ENCODE results near the gene MCTP2. TPM values are rescaled to one million over a fixed set of nuclear protein-coding genes. Genes with fewer than 3 reads are reported as not detected.
A peak's percentile ranks its signal among the peaks of the same experiment; 100 is the strongest.

The MCTP2 gene, protein sequence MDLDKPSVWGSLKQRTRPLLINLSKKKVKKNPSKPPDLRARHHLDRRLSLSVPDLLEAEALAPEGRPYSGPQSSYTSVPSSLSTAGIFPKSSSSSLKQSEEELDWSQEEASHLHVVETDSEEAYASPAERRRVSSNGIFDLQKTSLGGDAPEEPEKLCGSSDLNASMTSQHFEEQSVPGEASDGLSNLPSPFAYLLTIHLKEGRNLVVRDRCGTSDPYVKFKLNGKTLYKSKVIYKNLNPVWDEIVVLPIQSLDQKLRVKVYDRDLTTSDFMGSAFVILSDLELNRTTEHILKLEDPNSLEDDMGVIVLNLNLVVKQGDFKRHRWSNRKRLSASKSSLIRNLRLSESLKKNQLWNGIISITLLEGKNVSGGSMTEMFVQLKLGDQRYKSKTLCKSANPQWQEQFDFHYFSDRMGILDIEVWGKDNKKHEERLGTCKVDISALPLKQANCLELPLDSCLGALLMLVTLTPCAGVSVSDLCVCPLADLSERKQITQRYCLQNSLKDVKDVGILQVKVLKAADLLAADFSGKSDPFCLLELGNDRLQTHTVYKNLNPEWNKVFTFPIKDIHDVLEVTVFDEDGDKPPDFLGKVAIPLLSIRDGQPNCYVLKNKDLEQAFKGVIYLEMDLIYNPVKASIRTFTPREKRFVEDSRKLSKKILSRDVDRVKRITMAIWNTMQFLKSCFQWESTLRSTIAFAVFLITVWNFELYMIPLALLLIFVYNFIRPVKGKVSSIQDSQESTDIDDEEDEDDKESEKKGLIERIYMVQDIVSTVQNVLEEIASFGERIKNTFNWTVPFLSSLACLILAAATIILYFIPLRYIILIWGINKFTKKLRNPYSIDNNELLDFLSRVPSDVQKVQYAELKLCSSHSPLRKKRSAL
- 10 to 100 TPM; 19.6 to 32.9 TPM for total RNA-seq

DNA sequence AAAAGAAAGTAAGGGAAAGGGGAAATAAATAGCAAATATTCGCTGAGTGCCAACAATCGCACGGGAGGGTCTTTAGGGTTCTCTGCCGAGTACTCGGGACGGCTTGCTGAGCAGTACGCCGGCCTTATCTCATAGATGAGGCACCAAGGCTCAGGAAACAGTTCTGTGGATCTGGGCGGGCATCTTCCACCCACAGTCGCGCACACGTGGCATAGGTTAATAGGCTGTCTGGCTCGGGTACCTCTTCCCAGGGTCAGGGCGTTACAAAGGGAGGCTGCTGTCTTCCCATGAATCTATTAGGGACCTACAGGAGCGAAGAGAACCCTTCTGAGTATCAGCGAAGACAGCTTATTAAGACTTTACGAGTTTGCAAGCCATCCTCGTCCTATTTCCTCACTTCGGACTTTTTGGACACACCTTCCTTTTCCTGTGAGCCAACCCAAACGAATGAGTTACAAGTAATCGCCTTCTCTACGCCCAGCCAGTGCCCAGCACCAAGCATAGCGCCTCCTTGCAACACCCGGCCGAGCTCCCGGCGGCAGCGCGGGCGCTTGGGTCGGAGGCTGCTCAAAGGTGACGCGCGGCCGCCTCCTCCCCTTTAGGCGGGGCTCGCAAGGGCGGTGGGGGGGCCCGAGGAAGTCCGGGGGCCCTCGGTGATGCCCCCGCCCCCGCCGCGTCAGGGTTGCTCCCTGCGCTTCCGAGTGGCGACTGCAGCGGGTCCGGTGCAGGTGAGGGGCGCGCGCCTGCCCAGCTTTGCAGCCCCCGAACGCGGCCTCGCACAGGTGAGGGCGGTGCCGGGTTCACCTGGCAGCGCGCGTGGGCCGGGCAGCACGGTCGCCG is at the start of gene MCTP2:
TSS of gene MCTP2 (plus strand) at position 679 of the 840 bp plus-strand sequence. CDS start 66,705 bp downstream, outside the sequence.
- no peaks in the 10 kb centered on the region for H3K27me3 Mint-ChIP-seq

DNA sequence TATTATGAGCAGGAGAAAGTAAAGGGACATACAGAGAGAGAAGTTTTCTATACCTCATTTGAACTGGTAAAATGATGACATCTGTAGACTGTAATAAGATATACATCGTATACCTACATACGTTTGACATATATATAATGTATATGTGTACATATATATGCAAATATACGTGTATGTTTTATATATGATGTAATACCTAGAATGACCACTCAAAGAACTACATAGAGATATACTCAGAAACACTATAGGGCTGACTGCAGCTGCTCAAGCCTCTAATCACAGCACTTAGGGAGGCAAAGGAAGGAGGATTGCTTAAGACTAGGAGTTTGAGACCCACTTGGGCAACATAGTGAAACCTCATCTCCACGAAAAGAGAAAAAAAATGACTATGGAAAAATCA is 48.5 kb upstream of the MCTP2 start:
- Mint-ChIP-seq H3K27me3 (peaks cover 5% of the 10 kb centered on the region), H3K36me3 (ENCODE audit: low read depth) (no peaks in the 10 kb centered on the region), H3K4me3 (no peak overlapping the region), H3K27ac (no peak overlapping the region), H3K4me1 (no peaks in the 10 kb centered on the region), H3K9me3 (peaks cover under 1% of the 10 kb centered on the region)
- ATAC-seq (replicated peaks) = no peak

More for the DNA sequence above, at the start of gene MCTP2:
- peaks cover 6% of the 10 kb centered on the region for H3K36me3 Mint-ChIP-seq (ENCODE audit: low read depth)
- no peaks in the 10 kb centered on the region for H3K9me3 Mint-ChIP-seq
- H3K4me3 Mint-ChIP-seq = peak within 1 kb of the TSS; percentile 91
- ATAC-seq (replicated peaks) = peak; percentile 81
- H3K27ac Mint-ChIP-seq = peak within 1 kb of the TSS; percentile 94
- peaks cover 24% of the 10 kb centered on the region for H3K4me1 Mint-ChIP-seq

DNA sequence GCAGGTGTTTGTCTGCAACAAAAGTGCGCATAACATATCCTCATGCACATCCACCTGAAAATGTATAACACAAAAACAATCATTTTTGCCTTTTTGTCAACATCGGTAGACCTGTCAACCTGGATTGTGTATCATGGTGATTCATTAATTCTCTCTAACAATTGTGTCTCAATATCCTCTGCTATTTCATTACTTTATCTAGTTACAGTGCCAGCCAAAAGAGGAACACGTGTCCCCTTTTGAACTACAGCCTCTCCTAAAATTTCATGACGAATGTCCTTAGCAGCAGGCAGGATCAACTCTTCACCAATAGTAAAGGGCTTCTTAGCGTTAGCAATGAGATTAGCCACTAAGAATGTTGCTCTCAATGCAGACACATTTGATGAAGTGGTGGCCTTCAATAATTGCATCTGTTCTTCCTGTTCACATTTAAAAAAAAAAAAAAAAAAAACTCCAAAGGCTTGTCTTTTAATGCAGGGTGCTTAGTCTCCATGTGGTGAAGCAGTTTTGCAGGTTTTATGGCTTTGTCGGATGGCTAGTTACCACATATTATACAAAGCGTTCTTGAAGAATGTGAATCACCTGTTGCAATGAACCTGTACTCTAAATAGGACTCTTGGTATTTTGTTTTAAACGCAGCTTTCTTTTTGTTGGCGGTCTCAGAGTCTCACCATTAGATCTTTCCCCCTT is 45.7 kb upstream of the MCTP2 start:
- Mint-ChIP-seq H3K27ac (no peak overlapping the region), H3K36me3 (ENCODE audit: low read depth) (no peaks in the 10 kb centered on the region), H3K4me1 (no peaks in the 10 kb centered on the region), H3K27me3 (peaks cover 3% of the 10 kb centered on the region), H3K9me3 (no peaks in the 10 kb centered on the region), H3K4me3 (no peak overlapping the region)
- ATAC-seq (replicated peaks) = no peak

DNA sequence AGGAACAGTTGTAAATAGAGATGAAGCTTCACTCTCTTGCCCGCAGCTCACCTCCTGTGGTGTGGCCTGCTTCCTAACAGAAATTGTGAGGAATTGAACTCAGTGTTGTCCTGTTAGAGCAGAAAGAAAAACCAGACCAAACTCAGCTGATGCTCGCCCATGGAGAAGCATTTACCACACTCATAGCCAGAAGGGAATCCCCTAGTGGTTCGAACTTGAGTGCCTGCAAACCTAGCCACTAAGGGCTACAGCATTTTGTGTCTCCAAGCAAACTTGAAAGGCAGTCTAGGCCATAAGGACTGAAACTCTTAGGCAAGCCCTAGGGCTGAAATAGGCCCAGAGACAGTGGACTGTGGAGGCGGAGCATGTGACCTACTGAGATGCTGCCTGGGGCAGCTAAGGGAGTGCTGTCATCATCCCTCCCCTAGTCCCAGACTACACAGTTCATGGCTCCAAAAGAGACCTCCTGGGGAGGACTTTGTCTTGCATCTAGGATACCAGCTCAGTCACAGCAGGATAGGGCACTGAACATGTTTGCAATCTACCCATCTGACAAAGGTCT is 44.5 kb upstream of the MCTP2 start:
- Mint-ChIP-seq H3K27me3 (peaks cover 3% of the 10 kb centered on the region), H3K9me3 (no peaks in the 10 kb centered on the region), H3K36me3 (ENCODE audit: low read depth) (no peaks in the 10 kb centered on the region), H3K4me3 (no peak overlapping the region), H3K27ac (no peak overlapping the region), H3K4me1 (no peaks in the 10 kb centered on the region)
- no peak for ATAC-seq (replicated peaks)

DNA sequence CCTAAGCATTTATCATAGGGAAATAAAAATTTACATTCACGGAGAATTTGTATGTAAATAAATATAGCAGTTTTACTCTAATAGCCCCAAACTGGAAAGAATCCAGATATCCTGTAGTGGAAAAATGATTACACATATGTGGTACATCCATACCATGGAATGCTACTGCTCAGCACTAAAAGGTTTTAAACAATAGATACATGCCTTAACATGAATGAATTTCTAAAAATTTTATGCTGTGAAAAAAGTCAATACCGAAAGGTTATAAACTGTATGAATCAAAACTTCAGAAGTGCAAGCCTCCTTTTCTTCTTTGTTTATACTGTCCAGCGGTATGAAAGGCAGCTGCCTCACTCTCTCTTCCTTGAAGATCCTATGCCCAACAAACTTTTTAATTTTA is 37.5 kb upstream of the MCTP2 start:
- Mint-ChIP-seq H3K36me3 (ENCODE audit: low read depth) (no peaks in the 10 kb centered on the region), H3K4me1 (no peaks in the 10 kb centered on the region), H3K27ac (no peak overlapping the region)

DNA sequence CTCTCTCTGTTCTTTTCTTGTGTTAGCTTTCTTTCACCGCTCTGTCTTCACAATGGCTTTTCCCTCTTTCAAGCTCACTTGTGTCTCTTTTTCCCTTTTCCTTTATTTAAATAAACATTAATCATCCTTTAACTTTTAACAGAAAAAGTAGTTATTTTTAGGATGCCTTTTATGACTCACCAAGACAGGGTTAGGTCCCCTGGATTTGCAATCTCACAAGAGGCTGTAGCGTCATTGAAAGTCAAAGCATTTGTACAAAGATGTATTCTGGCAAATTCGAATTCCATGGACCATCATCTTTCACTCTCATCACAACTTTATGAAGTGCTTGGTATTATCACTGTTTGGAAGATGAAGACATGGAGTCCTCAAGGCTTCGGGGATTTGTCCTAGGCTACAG is 34.8 kb upstream of the MCTP2 start:
- Mint-ChIP-seq H3K27me3 (no peaks in the 10 kb centered on the region), H3K9me3 (no peaks in the 10 kb centered on the region), H3K4me1 (no peaks in the 10 kb centered on the region), H3K36me3 (ENCODE audit: low read depth) (no peaks in the 10 kb centered on the region), H3K27ac (no peak overlapping the region), H3K4me3 (no peak overlapping the region)
- no peak for ATAC-seq (replicated peaks)

More for the DNA sequence above, 37.5 kb upstream of the MCTP2 start:
- no peaks in the 10 kb centered on the region for H3K27me3 Mint-ChIP-seq
- ATAC-seq (replicated peaks) = no peak
- H3K4me3 Mint-ChIP-seq = no peak overlapping the region
- H3K9me3 Mint-ChIP-seq = no peaks in the 10 kb centered on the region

DNA sequence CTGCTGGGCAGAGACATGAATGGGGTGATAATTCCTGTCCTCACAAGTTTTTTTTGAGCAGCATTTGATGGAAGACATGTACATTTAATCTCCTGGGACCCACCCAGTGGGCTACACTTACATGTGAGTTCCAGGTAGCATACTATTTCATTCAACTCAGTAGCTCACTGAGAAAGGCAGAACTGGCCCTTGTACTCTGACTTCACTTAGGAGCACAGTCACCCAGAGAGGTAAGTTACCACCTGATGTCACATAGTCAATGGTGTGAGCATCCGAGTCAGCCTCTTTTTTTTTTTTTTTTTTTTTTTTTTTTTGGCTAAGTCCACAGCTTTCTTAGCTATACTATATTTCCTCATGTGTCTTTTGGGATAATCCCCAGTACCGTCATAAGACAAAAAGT is 32.7 kb upstream of the MCTP2 start:
- Mint-ChIP-seq H3K36me3 (ENCODE audit: low read depth) (no peaks in the 10 kb centered on the region), H3K27me3 (peaks cover 5% of the 10 kb centered on the region), H3K27ac (no peak overlapping the region), H3K4me1 (no peaks in the 10 kb centered on the region), H3K9me3 (no peaks in the 10 kb centered on the region), H3K4me3 (no peak overlapping the region)
- no peak for ATAC-seq (replicated peaks)

DNA sequence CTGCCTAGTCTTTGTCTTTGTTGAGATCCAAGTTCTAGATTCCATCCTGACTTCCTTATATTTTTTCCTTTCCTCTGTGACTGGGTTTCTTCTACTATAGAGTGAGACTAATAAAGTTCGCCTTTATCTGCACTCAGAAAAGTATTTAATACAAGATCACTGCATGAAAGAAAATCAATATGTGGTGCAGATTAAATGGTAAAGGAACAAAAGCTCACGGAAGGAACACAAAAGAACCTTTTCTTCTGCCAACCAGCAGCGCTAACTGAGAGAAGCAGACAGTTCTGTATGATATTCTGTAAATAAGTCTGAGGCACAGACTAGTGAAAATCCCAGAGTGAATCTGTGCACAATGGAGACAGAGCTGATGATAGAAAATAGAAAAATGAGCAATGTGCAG is 31.6 kb upstream of the MCTP2 start:
- ATAC-seq (replicated peaks) = no peak
- no peak overlapping the region for H3K4me3 Mint-ChIP-seq
- no peak overlapping the region for H3K27ac Mint-ChIP-seq
- H3K4me1 Mint-ChIP-seq = no peaks in the 10 kb centered on the region
- H3K9me3 Mint-ChIP-seq = no peaks in the 10 kb centered on the region
- no peaks in the 10 kb centered on the region for H3K36me3 Mint-ChIP-seq (ENCODE audit: low read depth)
- peaks cover 5% of the 10 kb centered on the region for H3K27me3 Mint-ChIP-seq

DNA sequence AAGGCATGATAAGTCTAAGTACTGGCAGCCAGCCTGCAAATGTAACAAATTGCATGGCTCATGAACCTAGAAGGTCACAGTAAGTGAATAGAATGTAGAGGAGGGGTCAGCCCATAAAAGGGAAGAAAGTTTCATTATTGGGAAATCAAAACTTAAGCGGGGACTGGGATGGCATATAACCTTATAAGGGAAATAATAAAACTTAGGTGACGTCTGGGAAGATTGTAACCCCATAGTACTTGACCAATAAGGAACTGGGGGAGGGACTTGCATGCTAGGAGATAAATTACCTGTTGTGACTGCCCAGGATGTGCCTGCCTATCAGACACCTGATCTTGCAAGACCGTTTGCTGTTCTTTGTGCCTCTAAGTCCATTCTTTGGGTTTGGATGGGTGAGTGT is 28.1 kb upstream of the MCTP2 start:
- no peak overlapping the region for H3K27ac Mint-ChIP-seq
- peaks cover 5% of the 10 kb centered on the region for H3K27me3 Mint-ChIP-seq
- peaks cover 12% of the 10 kb centered on the region for H3K4me1 Mint-ChIP-seq
- no peak overlapping the region for H3K4me3 Mint-ChIP-seq
- ATAC-seq (replicated peaks) = no peak
- H3K9me3 Mint-ChIP-seq = no peaks in the 10 kb centered on the region
- no peaks in the 10 kb centered on the region for H3K36me3 Mint-ChIP-seq (ENCODE audit: low read depth)

DNA sequence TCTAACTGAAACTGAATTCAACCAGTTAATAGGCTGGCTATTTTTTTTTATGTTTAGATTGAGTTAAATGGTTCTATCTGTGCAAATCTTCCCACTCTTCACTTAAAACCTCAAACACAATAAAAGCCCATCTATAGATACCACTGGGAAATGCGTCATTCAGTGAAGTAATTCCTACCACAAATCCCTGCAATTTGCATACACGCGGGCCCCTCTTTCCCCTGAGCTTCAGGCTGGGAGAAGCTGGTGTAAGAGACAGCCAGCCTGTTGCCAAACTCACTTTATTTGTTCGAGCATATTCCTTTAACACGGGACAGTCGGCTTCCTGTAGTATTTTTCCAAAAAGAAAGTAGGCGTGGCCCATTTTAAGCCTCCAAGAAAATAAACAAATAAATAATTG is 26.0 kb upstream of the MCTP2 start:
- H3K9me3 Mint-ChIP-seq = no peaks in the 10 kb centered on the region
- peaks cover 5% of the 10 kb centered on the region for H3K27me3 Mint-ChIP-seq
- H3K27ac Mint-ChIP-seq = peak overlapping the region; percentile 68
- H3K4me3 Mint-ChIP-seq = peak overlapping the region; percentile 64
- peaks cover 12% of the 10 kb centered on the region for H3K4me1 Mint-ChIP-seq
- peak; percentile 4 for ATAC-seq (replicated peaks)
- no peaks in the 10 kb centered on the region for H3K36me3 Mint-ChIP-seq (ENCODE audit: low read depth)

DNA sequence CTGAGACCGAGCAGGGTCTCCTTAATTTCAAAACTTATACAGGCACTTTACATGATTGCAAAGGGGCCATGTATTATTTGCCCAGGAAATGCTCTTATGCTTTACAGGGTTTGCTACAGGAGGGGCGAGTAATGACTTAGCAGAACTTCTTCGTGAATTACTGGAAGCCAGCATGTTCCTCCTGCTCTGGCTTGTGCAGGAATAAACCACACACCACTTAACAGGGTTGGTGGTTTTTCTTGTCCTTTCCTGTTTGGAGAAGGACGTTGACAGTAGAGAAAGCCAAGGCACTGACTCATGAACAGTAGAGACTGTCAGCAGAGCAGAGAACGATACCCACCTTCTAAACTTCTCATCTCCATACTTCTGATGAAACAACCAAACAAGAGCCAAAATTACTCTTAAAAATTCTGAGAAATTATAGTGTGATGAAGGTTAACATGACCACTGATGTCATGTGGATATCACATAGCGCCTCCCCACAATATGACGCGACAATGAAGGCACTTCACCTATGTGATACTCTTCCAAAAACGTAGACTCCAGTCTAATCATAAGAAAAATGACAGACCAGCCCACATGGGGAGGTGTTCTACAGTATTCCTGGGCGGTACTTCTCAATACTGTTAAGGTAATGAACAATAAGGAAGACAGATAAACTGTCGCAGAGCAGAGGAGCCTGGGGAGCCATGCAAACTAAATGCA is 24.7 kb upstream of the MCTP2 start:
- H3K36me3 Mint-ChIP-seq (ENCODE audit: low read depth) = no peaks in the 10 kb centered on the region
- H3K9me3 Mint-ChIP-seq = no peaks in the 10 kb centered on the region
- peak; percentile 96 for ATAC-seq (replicated peaks)
- H3K4me3 Mint-ChIP-seq = peak overlapping the region; percentile 64
- H3K27ac Mint-ChIP-seq = peak overlapping the region; percentile 68
- H3K27me3 Mint-ChIP-seq = peaks cover 5% of the 10 kb centered on the region
- peaks cover 12% of the 10 kb centered on the region for H3K4me1 Mint-ChIP-seq

DNA sequence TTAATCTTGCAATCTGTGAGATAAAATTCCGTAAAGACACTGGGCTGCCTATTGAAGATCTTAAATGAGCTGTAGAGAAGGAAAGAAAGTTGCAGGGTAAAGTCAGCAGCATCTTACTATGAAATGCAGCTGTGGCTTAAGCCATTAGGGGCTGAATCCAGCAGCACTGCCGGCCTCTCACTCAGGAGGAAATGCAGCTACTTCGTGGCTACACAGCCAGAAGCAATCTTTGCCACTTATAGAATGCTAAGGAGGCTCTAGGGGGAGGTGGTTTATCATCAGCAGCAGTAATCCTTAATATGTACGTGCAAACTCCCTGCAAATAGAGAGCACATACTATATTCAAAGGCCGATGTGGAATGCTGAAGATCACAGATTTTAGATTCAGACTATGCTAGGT is 19.1 kb upstream of the MCTP2 start:
- ATAC-seq (replicated peaks) = no peak
- Mint-ChIP-seq H3K9me3 (no peaks in the 10 kb centered on the region), H3K4me1 (no peaks in the 10 kb centered on the region), H3K27ac (no peak overlapping the region), H3K27me3 (peaks cover 12% of the 10 kb centered on the region), H3K4me3 (no peak overlapping the region), H3K36me3 (ENCODE audit: low read depth) (no peaks in the 10 kb centered on the region)

DNA sequence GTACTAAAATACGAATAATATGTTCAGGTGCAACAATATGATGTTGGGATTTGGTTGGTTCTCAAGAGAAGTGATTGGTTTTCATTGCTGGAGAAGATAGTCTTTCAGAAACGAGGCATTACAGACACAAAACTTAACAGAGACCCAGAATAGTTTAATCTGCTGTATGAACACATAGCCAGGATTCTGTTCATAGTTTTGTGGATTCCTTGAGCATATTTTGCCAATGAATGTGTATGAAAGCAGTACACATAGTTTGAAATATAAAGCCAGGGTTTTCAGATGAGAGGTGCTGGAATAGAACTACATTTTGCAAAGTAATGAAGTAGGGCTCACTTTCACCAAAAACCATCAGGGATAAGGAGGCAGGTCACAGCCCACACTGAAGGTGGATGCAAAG is 5.7 kb upstream of the MCTP2 start:
- H3K36me3 Mint-ChIP-seq (ENCODE audit: low read depth) = peaks cover 6% of the 10 kb centered on the region
- H3K4me3 Mint-ChIP-seq = no peak overlapping the region
- no peaks in the 10 kb centered on the region for H3K9me3 Mint-ChIP-seq
- H3K27ac Mint-ChIP-seq = no peak overlapping the region
- no peak for ATAC-seq (replicated peaks)
- peaks cover 7% of the 10 kb centered on the region for H3K4me1 Mint-ChIP-seq
- H3K27me3 Mint-ChIP-seq = peaks cover 3% of the 10 kb centered on the region
